Measurements from ENCODE around the gene PAM16.

PAM16 gene

GRCh38 chr16:4361033-4361943 lies 10.2 kb upstream of the PAM16 start:
- H3K27me3 ChIP-seq (ENCODE audit: insufficient read depth, insufficient read length): no peaks in the 10 kb centered on the region
- no peak overlapping the region for H3K4me3 ChIP-seq (ENCODE audit: insufficient read length, low read depth)
- no peak overlapping the region for H3K9ac ChIP-seq (ENCODE audit: insufficient read length, low read depth)
- TF ChIP-seq ZNF274 (IDR thresholded peaks at IDR 0.05; ENCODE audit: low read depth, low read length) (no peak), YY1 (IDR thresholded peaks at IDR 0.05; ENCODE audit: insufficient read depth, insufficient read length) (no peak), SUZ12 (IDR thresholded peaks at IDR 0.05; ENCODE audit: extremely low read depth, insufficient read depth, insufficient read length) (no peak)
- peaks cover 8% of the 10 kb centered on the region for H3K36me3 ChIP-seq (ENCODE audit: insufficient read depth, insufficient read length, low read length)
- DNase-seq (ENCODE audit: low read depth, low spot score): no peak
- no peaks in the 10 kb centered on the region for H3K9me3 ChIP-seq (ENCODE audit: insufficient read depth, low read length)
- peaks cover 20% of the 10 kb centered on the region for H3K4me1 ChIP-seq (ENCODE audit: insufficient read depth, insufficient read length)

DNA sequence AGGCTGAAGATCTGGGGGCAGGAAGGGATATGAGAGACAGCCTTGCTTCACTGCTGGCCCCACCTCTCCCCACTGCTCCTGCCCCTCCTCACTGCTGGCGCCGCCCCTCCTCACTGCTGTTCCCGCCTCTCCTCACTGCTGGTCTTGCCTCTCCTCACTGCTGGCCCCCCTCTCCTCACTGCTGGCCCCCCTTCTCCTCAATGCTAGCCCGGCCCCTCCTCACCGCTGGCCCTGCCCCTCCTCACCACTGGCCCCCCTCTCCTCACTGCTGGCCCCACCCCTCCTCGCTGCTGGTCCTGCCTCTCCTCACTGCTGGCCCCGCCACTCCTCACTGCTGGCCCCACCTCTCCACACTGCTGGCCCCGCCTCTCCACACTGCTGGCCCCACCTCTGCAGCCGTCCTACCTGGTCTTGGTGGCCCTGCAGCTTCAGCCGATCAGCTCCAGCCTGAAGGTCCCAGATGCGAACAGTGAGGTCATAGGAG lies 9.5 kb upstream of the PAM16 start:
- no peaks in the 10 kb centered on the region for H3K27me3 ChIP-seq (ENCODE audit: insufficient read depth, insufficient read length)
- H3K9ac ChIP-seq (ENCODE audit: insufficient read length, low read depth): no peak overlapping the region
- H3K36me3 ChIP-seq (ENCODE audit: insufficient read depth, insufficient read length, low read length): peaks cover 8% of the 10 kb centered on the region
- no peaks in the 10 kb centered on the region for H3K9me3 ChIP-seq (ENCODE audit: insufficient read depth, low read length)
- no peak overlapping the region for H3K4me3 ChIP-seq (ENCODE audit: insufficient read length, low read depth)
- H3K4me1 ChIP-seq (ENCODE audit: insufficient read depth, insufficient read length): peaks cover 18% of the 10 kb centered on the region
- no peak for TF ChIP-seq SUZ12 (IDR thresholded peaks at IDR 0.05; ENCODE audit: extremely low read depth, insufficient read depth, insufficient read length)
- TF ChIP-seq ZNF274 (IDR thresholded peaks at IDR 0.05; ENCODE audit: low read depth, low read length): no peak
- no peak for TF ChIP-seq YY1 (IDR thresholded peaks at IDR 0.05; ENCODE audit: insufficient read depth, insufficient read length)
- no peak for DNase-seq (ENCODE audit: low read depth, low spot score)

DNA sequence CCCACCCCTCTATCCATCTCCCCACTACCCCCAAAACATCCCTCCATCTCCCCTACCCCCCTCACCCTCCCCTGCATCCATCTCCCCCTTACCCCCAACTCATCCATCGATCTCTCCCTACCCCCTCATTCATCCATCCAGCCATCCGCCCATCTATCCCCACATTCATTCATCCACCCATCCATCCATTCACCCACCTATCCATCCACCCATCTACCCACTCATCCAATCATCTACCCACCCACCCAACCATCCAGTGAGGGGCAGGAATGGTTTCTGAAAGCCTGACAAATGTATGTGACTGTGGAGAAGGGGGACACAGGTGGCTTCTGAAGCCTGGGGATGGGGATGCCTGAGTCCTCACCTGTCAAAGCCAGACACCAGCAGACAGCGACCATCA lies 8.8 kb upstream of the PAM16 start:
- H3K9me3 ChIP-seq (ENCODE audit: insufficient read depth, low read length): no peaks in the 10 kb centered on the region
- H3K4me1 ChIP-seq (ENCODE audit: insufficient read depth, insufficient read length): peaks cover 19% of the 10 kb centered on the region
- H3K9ac ChIP-seq (ENCODE audit: insufficient read length, low read depth): no peak overlapping the region
- H3K4me3 ChIP-seq (ENCODE audit: insufficient read length, low read depth): no peak overlapping the region
- no peaks in the 10 kb centered on the region for H3K27me3 ChIP-seq (ENCODE audit: insufficient read depth, insufficient read length)
- peaks cover 3% of the 10 kb centered on the region for H3K36me3 ChIP-seq (ENCODE audit: insufficient read depth, insufficient read length, low read length)
- no peak for DNase-seq (ENCODE audit: low read depth, low spot score)
- TF ChIP-seq ZNF274 (IDR thresholded peaks at IDR 0.05; ENCODE audit: low read depth, low read length): no peak
- no peak for TF ChIP-seq YY1 (IDR thresholded peaks at IDR 0.05; ENCODE audit: insufficient read depth, insufficient read length)
- TF ChIP-seq SUZ12 (IDR thresholded peaks at IDR 0.05; ENCODE audit: extremely low read depth, insufficient read depth, insufficient read length): no peak

DNA sequence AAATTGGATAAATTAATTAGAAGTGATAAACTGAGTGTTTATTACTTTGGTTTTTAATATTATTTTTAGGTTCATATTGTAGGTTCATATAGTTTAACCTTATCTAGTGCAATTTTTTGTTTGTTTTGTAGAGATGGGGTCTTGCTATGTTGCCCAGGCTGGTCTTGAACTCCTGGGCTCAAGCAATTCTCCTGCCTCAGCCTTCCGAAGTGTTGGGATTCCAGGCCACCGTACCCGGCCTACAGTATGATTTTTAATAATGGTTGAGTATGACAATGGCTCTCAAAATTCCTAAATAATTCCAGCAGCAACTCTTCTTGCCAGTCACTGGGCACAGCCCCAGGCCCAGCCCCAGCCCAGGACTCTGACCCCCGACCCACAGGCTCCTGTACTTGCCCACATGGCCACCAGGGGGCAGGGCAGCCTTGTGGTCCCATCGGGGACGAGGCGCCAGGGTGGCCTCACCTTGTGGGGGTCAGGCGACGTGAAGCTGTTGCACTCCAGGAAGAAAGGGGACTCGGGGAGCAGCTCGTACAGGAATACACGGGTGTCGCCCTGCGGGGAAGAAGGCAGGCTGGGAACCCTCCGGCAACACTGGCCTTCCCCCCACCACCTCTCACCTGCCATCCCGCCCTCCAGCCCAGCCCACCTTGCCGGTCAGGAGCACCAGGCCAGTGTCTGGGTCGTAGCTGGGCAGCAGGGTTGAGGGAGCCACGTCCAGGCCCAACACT lies 7.9 kb upstream of the PAM16 start:
- TF ChIP-seq ZNF274 (IDR thresholded peaks at IDR 0.05; ENCODE audit: low read depth, low read length): no peak
- no peak for TF ChIP-seq SUZ12 (IDR thresholded peaks at IDR 0.05; ENCODE audit: extremely low read depth, insufficient read depth, insufficient read length)
- TF ChIP-seq YY1 (IDR thresholded peaks at IDR 0.05; ENCODE audit: insufficient read depth, insufficient read length): no peak
- Histone ChIP-seq H3K9ac (ENCODE audit: insufficient read length, low read depth) (peak overlapping the region; percentile 17), H3K4me1 (ENCODE audit: insufficient read depth, insufficient read length) (peaks cover 19% of the 10 kb centered on the region), H3K27me3 (ENCODE audit: insufficient read depth, insufficient read length) (no peaks in the 10 kb centered on the region), H3K4me3 (ENCODE audit: insufficient read length, low read depth) (no peak overlapping the region), H3K36me3 (ENCODE audit: insufficient read depth, insufficient read length, low read length) (no peaks in the 10 kb centered on the region), H3K9me3 (ENCODE audit: insufficient read depth, low read length) (no peaks in the 10 kb centered on the region)
- peak; percentile 55 for DNase-seq (ENCODE audit: low read depth, low spot score)

DNA sequence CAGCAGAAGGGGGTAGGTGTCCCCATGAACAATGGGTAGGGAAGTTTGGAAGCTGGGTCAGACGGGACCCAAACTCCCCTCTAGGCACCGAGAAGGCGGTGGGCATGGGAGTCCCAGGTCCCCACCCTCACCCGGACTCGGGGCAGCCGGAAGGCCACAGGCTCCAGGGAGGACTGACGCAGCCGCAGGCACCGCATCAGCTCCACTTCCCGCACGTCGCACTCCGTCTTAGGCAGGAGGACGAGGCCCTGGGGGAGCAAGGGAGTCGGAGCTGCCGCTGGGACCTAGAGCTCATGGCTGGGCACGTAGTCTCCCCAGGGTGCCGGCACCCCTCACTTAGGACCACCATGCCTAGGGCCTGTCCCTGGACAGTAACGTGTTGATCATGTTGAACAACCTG lies 7.1 kb upstream of the PAM16 start:
- Histone ChIP-seq H3K9ac (ENCODE audit: insufficient read length, low read depth) (no peak overlapping the region), H3K9me3 (ENCODE audit: insufficient read depth, low read length) (no peaks in the 10 kb centered on the region), H3K36me3 (ENCODE audit: insufficient read depth, insufficient read length, low read length) (no peaks in the 10 kb centered on the region), H3K4me1 (ENCODE audit: insufficient read depth, insufficient read length) (peaks cover 19% of the 10 kb centered on the region), H3K27me3 (ENCODE audit: insufficient read depth, insufficient read length) (no peaks in the 10 kb centered on the region), H3K4me3 (ENCODE audit: insufficient read length, low read depth) (no peak overlapping the region)
- no peak for DNase-seq (ENCODE audit: low read depth, low spot score)
- TF ChIP-seq ZNF274 (IDR thresholded peaks at IDR 0.05; ENCODE audit: low read depth, low read length): no peak
- TF ChIP-seq YY1 (IDR thresholded peaks at IDR 0.05; ENCODE audit: insufficient read depth, insufficient read length): no peak
- TF ChIP-seq SUZ12 (IDR thresholded peaks at IDR 0.05; ENCODE audit: extremely low read depth, insufficient read depth, insufficient read length): no peak

- Histone ChIP-seq H3K4me1 (ENCODE audit: insufficient read depth, insufficient read length) (peaks cover 16% of the 10 kb centered on the region), H3K9me3 (ENCODE audit: insufficient read depth, low read length) (no peaks in the 10 kb centered on the region), H3K4me3 (ENCODE audit: insufficient read length, low read depth) (no peak overlapping the region), H3K9ac (ENCODE audit: insufficient read length, low read depth) (no peak overlapping the region), H3K27me3 (ENCODE audit: insufficient read depth, insufficient read length) (peaks cover 4% of the 10 kb centered on the region), H3K36me3 (ENCODE audit: insufficient read depth, insufficient read length, low read length) (no peaks in the 10 kb centered on the region)
- TF ChIP-seq YY1 (IDR thresholded peaks at IDR 0.05; ENCODE audit: insufficient read depth, insufficient read length): no peak
- no peak for TF ChIP-seq ZNF274 (IDR thresholded peaks at IDR 0.05; ENCODE audit: low read depth, low read length)
- no peak for TF ChIP-seq SUZ12 (IDR thresholded peaks at IDR 0.05; ENCODE audit: extremely low read depth, insufficient read depth, insufficient read length)
- DNase-seq (ENCODE audit: low read depth, low spot score): no peak
Observed at GRCh38 chr16:4356820-4357219, 5.7 kb upstream of the PAM16 start.

Data from NT2/D1 (cell line).